KBM-7 (cell line): ENCODE measurements around the gene CSF2.

Experiments
- DNase-seq: peaks from one replicate; pipeline ENCODE4 v3.0.0-alpha.2; 2015
- in situ Hi-C: fragments of 300-500 bp; cut with MboI; formaldehyde crosslinking; loops from 2 replicates; pipeline ENCODE4 v1.14.3; 2020; ENCODE audit warnings: low sequenced_read_pairs, low pct_unique_long_range_greater_than_20kb, mixed read lengths

The CSF2 gene

GRCh38 chr5:132073231-132074013 is at the start of gene CSF2:
CSF2 (plus strand) TSS chr5:132073789; CDS start chr5:132073824, 35 bp downstream.
- in situ Hi-C loops, result loop anchor here (25.0 kb wide), 1 partner anchor 439 kb away; no protein-coding TSS in a partner anchor
- DNase-seq, result no peak

DNA sequence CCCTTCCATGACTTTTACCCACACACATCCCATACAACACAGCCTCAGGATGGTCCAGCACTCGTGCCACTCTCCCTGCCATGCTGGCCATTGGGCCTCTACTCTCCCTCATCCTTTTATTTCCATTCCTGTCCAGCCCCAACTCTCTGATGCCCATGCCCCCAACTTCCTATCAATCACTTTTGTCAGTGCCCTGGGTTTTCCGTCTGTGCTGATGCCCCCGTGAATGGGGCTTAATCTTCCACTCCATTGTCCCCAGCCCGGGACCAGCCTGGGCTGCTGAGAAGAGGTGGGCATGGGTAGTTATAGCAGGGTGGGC is 49.5 kb upstream of the CSF2 start:
- in situ Hi-C loops, result loop anchor here (25.0 kb wide), 3 partner anchors 212 to 587 kb away; no protein-coding TSS in a partner anchor
- no peak for DNase-seq

GRCh38 chr5:132024789-132025402 is 48.7 kb upstream of the CSF2 start:
- in situ Hi-C loops, result loop anchor here (25.0 kb wide), 3 partner anchors 213 to 588 kb away; no protein-coding TSS in a partner anchor
- DNase-seq, result peak; percentile 18

DNA sequence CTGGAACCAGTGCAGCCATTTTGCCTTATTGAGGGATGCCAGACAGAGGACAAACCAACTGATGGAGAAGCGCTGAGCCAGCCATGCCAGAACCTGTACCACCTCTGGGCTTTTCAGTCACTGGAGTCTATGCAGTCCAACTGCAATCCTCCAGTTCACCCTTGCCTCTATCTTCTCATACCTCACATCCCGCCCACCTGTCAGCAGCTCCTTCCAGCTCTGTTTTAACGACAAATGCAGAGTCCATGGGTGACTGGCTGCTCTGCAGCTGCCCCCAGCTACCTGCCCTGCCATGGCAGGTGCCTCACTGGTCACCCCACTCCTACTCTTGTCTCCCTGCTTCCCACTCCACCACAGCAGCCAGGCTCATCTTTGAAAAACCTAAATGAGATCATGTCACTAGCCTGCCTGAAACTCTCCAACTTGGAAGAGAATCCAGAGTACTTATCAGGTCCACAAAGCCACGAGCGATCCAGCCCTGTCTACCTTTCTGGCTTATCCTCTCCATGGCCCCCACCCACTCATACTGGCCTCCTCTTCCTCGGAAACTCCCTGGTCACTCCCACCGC is 48.1 kb upstream of the CSF2 start:
- DNase-seq, result no peak
- in situ Hi-C loops, result no loop called here

- in situ Hi-C loops, result no loop called here
- DNase-seq, result no peak
Measured at GRCh38 chr5:132026516-132027008, 47.0 kb upstream of the CSF2 start.

DNA sequence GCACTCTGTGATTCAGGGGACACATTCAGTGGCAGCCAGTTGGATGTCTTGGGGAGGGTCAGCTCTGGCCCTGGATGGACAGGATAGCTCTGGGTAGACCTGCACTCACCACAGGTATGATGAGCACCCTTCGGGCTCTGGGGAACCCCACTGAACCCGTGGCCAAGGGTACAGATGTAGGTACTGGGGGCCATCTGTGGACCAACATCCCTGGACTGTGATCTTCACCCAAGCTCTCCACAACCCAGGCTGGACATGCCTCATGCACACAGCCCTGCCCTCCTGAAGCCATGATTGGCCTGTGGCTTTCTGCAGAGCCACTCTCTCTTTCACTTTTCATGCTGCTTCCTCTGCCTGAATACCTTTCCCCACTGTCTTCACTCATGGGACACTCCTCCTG is 46.6 kb upstream of the CSF2 start:
- no peak for DNase-seq
- in situ Hi-C loops, result no loop called here

DNA sequence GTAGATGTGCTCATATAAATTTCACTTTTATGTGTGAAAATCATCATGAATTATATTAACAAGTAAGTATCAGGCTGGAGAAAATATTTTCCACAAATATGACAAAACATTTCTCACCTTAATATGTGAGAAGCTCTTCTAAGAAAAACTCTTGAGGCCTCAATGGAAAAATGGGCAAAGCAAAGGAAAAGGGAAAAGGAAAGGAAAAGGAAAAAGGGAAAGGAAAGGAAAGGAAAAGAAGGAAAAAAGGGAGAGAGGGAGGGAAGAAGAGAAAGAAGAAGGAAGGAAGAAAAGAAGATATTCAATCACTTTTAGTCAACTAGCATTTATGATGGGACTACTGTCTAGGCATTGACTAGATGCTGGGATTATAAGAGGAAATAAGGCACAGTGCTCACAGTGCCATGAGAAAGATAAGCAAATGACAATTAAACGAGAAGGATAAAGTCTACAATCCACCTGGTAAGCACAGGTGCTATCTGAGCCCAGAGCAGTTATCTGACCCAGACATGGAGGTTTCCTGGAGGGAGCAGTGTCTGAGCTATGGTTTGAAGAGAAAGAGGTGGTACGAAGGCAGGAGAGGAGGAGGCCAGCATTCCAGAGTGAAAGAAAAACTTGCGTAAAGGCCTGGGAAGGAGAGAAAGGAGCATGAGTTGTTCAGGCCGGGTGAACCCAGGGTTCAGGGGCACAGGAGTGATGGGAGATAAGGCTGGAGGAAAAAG is 43.8 kb upstream of the CSF2 start:
- DNase-seq, result no peak
- in situ Hi-C loops, result no loop called here

DNA sequence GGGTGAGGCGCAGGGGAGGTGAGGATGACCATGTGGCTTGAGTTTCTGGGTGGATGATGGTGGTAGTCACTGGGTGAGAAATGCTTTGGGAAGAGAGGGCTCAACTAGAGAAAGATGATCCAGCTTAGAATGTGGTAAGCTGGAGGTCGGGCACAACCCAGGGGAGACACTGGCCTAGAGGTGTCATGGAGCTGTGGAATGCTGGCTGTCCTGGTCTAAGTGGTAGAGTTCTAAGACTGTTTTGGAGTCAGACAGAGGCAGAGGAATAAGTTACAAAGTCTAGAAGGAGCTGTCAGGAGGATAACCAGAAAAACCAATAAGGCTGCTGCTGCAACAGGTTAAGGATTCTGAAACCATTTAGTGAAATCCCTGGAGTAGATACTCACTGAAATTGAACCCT is 43.0 kb upstream of the CSF2 start:
- in situ Hi-C loops, result no loop called here
- no peak for DNase-seq

DNA sequence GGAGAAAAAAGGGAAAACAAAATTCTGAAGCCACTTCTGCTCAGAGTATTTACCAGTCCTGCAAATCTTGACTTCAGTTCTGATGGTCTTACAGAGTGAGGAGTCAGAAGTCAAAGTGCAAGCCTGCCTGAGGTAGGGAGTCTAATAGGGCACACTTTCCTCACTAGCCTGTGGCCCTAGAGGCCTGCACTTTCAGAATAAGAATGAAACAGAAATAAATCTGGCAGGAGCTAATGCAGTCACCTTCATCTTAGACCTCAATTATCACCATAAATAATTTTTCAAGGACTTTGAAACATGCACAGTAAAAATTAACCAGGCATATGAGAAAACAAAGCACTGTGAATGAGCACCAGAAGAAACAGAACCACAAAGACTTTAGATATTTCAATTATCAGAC is 41.4 kb upstream of the CSF2 start:
- DNase-seq, result no peak
- in situ Hi-C loops, result no loop called here

GRCh38 chr5:132033122-132033521 is 40.5 kb upstream of the CSF2 start:
- DNase-seq, result no peak
- in situ Hi-C loops, result no loop called here

DNA sequence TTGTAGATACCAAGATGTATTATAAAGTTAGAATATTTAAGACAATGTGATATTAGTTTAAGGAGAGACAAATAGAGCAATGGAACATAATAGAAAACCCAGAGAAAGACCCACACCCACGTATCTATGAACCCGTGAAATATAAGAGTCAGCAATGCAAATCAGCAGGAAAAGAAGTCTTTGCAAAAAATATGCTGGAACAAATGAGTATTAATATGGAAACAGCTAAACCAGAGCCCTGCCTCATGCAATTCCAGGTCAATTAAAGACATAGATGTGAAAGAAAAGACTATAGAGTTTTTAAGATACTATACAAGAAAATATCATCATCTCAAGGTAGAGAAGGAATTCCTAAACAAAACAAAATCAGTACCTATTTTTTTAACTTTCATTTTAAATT is 36.2 kb upstream of the CSF2 start:
- in situ Hi-C loops, result no loop called here
- DNase-seq, result no peak

- peak; percentile 55 for DNase-seq
- in situ Hi-C loops, result no loop called here
Measured at GRCh38 chr5:132044207-132044606, 29.4 kb upstream of the CSF2 start.

DNA sequence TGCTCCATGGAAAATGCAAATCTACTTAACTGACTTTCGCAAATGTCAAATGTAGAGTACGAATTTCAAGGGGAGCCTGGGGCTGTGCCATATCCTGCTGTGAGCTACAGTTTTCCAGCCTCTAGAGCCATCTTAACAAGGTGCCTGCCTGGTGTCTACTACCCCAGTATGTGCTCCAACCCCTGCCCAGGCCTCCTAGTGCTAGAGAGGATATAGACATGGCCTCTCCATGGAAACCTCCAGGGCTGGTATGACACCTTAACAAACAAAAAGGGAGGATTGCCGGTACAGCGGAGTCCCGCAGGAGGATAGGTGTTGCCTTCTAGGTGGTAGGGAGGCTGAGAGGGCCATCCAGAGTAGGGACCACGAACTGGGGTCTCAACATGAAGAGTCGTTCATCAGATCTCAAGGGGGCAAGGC is 26.7 kb upstream of the CSF2 start:
- DNase-seq, result no peak
- in situ Hi-C loops, result no loop called here

DNA sequence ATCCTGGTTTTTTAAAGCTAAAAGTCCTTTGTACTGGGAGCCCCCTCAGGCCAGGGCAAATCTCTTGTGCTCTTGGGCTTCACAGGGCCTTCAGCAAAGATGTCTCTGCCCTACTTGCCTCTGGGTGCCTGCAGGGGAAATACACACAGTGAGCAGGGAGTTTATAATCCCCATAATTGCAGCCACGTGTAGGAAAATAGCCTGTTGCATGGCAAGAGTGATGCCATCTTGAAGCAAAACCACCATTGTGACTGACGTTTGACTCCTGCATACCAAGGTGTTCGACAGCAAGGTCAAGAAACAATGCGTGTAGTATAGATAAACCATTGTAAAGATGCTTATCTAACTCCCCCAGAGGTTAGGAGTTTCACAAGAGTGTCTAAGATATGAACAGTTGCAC is 24.5 kb upstream of the CSF2 start:
- no peak for DNase-seq
- in situ Hi-C loops, result no loop called here

- in situ Hi-C loops, result no loop called here
- no peak for DNase-seq
Measured at GRCh38 chr5:132049559-132049958, 24.0 kb upstream of the CSF2 start.

GRCh38 chr5:132050136-132050535 is 23.5 kb upstream of the CSF2 start:
- peak; percentile 60 for DNase-seq
- in situ Hi-C loops, result loop anchor here (25.0 kb wide), 1 partner anchor 462 kb away; no protein-coding TSS in a partner anchor

DNA sequence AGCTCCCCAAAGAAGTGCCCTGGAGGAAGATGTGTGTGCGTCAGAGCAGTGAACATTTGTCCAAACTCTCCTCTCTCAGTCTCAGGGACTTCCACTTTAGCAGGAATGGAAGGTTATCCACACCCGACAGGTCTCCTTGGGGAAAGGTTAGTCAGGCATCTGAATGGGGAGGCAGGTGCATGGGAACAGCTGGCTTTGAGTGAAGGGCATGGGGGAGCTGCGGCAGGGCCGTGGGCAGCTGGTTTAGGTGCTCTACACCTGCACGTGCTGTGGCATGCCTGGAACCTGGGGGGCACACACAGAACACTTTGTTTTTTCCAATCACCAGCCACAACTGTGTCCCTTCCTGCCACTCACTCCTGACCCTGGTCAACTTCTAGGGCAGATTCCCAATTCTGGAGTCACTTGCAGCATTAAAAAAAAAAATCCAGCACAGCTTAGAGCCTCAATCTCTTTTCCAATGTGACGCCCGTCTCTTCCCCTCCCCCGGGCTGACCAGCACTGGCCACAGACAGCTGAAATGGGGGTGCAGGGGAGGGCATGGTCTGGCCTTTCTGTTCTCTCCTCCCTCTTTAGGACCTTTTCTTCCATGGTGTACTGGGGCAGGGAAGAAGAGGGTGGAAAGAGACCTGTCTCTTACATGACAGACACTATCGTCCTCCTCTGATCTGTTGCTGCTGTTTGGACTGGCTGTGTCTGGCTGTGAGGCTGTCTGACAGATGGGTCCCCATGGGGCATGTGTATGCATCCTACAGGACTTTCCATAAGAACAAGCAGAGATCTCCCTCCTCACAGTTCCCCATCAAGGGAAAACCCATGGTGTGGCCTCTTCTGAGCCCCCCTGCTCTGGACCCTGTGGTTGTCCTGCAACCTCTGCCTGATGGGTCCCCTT is 22.7 kb upstream of the CSF2 start:
- in situ Hi-C loops, result loop anchor here (25.0 kb wide), 1 partner anchor 461 kb away; no protein-coding TSS in a partner anchor
- DNase-seq, result no peak

- no peak for DNase-seq
- in situ Hi-C loops, result loop anchor here (25.0 kb wide), 1 partner anchor 460 kb away; no protein-coding TSS in a partner anchor
Measured at GRCh38 chr5:132052520-132052919, 21.1 kb upstream of the CSF2 start.
